GM21737 (cell line): ENCODE data around the gene THAP4.

Experiments used
- ATAC-seq: cut with Tn5 transposase; IDR thresholded peaks from one replicate; pipeline ENCODE4 v1.9.1; 2021; ENCODE audit warnings: mild to moderate bottlenecking, moderate library complexity; ENCODE audit not compliant: unreplicated experiment

The THAP4 gene

DNA sequence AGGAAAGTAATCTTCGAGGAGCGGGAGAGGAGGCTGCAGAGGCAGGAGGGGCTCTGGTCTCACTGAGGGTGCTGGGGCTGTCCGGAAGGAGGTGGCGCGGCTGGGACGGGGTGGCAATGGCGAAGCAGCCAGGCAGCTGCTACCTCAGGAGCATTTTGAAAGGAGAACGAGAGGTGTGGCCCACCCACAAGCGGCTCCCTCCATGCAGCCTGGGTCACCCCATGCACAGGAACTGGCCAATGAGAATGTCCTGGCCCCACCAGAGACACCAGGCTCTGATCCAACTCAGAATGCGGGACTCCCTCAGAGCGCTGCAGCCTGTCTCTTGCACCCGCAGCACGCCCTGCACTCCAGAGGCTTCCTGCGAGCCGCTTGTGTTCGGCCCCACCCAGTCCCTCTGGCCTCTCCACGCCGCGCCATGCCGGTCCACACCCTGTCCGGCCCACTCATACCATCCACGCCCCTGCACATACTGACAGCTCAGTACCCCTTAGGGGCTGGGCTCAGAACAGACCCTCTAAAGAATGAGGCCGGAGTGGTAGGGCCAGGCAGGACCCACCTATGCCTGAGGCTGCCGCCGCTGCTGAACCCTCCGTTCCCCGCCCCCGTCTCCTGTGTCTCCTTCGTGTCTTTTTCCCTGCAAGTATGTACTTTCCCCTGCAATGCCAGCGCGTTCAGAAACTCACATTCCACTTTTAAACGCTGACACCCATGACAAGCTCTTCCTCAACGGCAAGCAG is 84.8 kb downstream of the THAP4 start:
- no peak for ATAC-seq

DNA sequence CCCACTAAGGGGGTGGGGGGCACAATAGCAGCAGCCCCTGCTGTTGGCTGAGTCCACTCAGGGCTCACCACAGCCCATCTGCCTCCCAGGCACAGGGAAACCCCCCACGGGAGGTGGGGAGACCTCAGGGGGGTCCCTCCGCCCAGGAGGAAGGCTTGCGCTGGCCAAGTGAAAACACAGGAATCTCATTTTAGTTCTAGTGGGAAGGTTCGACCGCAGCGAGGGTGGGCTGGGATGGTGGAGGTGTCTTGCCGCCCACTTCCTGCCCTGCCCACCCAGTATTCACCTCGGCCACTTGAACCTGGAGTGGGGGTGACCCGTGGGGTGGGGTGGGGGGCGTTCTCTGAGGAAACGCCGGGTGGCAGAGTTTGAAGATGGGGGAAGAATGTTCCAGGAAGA is 85.4 kb downstream of the THAP4 start:
- ATAC-seq, result no peak

DNA sequence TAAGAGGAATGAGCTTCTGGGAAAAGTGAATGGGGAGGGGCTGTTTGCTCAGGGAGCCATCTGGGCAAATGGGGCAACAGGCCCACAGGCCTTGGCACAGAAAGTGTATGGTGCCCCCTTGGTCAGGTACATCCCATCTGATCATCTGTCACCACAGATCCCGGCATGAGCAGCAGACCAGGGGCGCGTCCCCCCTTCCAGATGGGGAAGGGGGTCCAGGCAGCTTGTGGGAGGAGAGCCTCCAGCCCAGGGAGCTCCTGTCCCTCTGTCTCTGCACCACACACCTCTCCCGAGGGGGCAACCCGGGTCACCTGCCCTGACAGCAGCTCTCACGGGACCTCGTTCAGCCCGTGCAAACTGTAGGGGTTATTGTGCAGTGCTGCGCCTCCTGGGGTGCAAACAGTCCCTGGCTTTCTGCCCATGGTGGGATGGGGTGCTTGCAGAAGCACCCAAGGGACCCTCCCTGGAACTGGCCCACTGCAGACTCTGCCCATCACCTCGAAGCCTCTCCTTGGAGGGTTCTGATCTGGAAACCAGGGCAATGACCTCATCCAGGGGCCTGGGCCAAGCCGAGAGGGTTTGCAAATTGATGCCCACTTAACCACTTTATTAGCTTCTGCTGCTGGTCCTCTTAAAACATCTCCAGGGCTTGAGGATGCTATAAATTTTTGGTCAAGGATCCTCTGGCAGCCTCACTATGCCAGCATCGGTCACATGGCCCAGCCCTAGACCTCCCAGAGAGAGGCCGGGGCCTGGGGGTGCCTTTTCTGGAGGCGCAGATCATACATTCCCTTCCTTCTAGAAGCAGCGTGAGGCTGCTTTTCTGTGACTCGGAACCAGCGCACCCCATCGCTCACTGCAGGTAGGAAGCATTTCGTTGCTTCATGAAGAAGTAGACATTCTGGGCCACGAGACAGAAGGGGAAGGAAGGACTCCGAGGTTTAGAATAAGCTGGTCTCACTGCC is 86.1 kb downstream of the THAP4 start:
- ATAC-seq, result no peak

DNA sequence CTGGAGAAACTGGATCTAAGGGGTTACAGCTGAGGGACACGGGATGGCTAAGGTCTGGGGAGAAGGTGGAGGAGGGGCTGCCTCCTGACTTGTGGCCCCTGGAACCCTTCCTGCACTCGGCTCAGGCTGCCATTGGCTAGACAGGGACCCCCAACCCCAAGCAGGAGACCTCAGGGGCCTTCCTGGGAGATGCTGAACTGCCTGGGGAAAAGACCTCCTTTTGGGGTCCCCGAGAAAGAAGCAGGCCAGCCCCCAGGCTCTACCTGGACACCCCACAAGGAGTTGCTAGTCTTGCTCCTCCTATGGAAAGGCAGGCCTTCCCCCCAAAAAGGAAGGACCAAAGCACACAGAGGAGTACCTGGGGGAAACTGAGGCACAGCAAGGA is 88.5 kb downstream of the THAP4 start:
- ATAC-seq, result no peak

DNA sequence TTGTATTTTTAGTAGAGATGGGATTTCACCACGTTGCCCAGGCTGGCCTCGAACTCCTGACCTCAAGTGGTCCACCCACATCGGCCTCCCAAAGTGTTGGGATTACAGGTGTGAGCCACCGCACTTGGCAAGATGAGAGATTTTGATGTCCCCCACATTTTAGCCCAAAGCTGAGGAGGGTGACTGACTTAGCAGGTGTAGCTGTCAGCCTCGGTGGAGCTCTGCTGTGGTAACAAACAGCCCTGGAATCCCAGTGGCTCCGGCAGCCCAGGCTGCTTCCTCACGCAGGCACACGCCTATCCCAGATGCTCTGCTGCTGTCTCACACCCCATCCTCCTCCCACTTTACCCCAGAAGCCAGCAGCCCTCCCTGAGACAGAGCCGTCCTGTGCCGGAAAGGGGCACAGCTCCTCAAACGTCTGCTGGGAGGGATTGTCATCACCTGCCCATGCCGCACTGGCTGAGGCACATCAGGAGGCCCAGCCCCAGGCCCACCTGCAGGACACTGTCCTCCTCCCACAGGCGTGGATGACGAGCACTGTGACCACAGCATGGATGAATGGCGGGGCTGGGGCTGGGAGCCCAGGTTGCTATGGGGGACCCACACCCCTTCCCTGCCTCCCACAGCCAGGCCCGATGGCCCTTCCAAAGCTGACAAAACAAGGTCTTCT is 89.0 kb downstream of the THAP4 start:
- ATAC-seq, result no peak

DNA sequence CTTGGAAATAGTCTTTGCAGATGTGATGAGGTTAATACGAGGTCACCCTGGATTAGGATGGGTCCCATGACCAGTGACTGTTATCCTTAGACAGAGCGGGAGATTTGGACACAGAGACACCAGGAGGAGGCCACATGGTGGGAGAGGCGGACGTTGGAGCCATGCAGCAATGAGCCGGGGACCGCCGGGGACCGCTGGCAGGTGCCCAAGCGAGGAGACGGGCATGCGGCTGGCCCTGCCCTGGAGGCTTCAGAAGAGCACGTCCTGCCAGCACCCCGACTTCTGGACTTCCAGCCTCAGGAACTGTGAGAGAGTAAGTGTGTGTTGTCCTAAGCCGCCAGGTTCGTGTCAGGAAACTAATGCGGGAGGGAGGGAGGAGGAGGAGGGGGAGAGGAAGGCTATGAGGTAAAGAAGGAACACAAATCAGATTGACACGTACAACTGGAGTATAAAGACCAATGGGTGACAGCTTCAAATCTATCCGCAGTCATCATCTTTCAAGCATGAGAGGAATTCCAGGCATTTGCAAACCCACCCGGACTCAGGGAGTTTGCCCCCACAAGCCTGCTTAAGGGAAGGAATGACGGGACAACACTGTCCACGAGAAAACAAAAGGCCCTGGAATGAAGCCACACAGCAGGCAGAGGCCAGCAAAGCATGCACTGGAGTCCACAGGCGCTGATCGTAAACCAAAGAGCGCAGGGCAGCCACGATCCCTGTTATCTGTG is 90.0 kb downstream of the THAP4 start:
- ATAC-seq, result no peak

DNA sequence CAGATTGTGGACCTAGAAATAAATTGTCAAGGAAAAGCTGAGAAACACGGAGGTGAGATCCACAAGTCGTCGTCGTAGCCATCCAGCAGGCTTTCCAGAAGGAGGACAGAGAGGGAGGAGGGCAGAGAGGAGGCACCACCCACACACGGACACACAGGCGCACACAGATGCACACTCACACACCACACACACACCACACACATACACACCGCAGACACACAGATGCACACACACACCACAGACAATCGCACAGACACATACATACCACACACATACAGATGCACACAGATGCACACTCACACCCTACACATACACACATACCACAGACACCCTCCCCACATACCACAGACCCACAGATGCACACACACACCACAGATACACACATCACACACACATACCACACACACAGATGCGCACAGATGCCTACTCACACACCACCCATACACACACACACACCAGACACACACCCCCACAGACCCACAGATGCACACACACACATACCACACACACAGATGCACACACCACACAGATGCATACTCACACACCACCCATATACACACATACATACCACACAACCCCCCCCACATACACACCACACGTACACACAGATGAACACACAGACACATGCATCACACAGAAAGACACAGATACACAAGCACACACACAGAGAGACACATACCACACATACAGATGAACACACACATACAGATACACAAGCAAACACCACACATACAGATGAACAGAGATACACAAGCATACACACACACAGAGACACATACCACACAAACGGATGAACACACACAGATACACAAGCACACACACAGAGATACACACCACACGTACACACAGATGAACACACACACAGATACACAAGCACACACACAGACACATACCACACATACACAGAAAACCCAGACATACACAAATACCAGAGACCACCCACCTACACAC is 91.2 kb downstream of the THAP4 start:
- no peak for ATAC-seq

DNA sequence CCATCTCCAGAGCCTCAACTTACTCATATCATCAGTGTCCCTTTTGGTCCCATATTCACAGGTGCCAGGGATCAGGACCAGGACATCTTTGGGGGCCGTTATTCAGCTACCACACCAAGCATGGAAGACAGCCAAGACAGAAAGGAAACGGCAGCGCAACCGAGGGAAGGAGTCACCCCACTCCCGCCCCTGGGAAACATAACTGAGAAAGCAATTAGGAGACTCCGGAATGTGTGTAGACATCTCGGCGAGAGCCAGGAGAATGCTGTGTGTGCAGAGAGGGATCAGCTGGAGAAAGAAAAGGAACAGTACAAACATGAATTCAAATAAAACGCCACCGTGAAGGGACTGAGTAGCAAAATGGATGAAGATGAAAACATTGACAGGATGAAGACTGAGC is 91.9 kb downstream of the THAP4 start:
- no peak for ATAC-seq

DNA sequence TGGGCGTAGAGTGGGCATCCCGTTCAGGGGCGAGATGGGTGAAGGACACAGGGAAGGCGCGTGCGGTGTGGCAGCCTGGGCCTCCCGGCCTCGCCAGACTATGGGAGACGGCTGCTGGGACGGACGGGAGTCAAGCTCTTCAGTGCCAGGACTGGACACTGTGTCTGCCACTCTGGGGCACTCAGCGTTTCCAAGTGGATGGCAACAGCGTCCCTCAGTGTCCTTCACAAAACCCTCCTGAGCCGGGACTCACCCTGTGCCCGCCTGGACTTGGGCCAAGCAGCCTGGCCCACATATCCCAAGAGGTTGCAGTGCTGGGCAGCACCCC is 94.7 kb downstream of the THAP4 start:
- no peak for ATAC-seq

DNA sequence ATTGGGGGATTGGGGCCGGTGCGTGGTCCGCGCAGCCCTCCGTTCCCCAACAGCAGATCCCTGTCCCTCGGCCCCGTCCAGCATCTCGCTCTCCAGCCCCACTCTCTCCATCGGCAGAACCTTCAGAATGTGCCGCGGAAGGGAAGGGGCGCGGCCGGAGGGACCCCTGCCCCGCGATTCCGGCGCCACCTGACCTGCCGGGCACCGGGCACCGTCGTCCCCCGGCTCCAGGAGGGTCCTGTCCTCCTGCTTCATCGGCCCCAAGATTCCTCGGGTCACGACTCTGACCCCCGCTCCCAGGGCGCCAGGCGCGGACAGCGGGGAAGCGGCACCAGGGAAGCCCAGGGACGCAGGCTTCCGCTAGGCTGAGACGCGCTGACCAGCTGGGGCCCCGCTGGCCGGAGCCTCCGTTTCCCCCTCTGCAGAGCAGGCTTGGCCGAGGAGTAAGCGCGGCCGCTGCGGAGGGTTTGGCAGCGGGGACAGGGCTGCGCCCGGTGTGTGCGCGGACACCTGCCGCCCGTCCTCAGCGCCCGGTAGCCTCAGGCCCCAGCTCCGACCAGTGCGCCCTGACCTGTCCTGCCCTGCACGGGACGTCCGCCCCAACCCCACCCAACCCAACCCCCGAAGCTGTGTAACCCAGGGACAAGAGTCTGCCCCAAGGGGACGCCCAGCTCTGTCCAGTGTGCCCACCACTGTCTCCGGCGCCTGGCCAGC is 95.2 kb downstream of the THAP4 start:
- ATAC-seq, result no peak

DNA sequence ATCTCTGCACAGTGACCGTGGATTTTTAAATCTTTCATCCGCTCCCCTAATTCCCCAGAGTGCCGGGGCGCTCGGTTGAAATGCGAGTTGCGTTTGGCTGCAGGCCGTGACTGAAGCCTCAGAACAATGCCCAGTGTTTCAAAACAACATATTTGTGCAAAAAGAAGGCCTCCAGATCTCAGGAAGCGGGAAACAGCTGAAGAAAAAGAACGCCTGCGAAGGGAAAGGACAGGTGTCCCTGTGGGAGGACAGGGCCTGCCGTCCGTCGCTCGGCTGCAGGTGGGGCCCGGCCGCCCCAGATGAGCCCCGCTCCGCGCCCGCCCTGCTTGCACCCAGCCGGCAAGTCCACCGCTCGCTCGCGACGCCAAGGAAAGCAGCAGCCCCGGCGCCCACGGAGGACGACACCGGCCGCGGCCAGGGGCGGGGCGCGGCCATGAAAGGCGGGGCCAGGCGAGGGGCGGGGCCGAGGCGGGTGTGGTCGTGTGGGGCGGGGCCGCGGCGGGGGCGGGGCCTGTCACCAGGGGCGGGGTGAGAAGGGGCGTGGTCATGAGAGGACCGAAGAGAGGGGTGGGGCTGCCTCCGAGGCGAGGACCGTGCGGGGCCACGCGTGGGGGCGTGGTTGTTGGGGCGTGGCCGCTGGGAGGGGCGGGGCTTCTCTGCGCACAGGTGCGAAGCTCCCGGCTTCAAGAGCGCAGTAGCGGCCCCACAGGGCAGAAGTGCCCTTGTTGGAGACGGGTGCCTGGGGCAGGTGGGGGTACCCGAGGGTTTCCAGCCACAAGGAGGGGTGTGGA is 96.0 kb downstream of the THAP4 start:
- no peak for ATAC-seq

DNA sequence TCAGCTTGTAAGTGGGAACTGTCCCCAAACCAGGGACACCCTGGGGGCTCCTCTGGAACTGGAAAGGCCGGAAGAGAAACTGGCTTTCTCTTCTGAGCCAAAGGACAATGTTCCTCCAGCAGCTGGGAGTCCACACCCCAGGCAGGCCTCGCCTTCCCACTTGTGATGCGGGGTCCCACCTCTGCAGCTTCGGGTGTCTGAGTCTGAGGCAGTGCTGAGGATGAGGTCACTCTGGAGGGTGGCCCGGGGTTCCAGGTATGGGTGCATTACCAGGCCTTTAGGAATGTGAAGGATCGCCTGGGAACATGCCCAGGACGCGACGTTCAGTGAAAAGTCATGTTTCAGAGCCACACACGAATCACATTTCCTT is 96.6 kb downstream of the THAP4 start:
- ATAC-seq, result no peak

DNA sequence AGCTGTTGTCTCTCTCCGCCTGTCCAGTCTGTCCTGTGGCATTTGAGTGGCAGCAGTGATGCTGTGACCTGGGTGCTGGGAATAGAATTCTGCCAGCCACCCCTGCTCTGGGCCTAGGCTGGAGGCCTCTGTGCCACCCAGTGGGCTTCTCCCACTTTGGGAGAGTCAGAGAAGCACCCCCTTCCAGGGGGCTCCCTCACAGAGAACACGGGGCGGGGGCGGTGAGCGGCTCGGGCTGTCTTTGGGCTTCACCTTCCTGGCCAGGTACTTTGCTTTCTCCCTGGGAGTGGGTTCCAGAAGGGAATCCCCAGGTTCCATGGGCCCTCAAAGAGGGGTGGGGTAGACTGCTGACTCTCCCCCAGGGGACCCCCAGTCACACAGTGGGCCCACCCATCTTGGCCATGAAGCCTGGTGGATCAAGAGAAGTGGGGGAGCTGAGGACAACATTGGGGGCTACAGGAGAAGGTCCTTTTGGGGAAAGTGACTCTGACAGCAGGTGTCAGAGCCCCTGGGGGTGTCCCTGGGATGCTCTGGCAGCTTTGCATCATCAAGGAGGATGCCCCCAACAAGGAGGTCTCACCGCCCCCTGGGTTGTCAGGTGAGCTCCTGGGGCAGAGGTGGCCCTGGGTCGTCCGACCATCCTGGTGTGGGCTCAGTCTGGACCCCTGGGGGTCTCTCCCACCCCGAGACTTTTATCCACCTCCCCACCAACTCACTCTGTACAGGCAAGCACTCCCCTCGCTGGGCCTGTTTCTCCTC is 97.2 kb downstream of the THAP4 start:
- no peak for ATAC-seq

DNA sequence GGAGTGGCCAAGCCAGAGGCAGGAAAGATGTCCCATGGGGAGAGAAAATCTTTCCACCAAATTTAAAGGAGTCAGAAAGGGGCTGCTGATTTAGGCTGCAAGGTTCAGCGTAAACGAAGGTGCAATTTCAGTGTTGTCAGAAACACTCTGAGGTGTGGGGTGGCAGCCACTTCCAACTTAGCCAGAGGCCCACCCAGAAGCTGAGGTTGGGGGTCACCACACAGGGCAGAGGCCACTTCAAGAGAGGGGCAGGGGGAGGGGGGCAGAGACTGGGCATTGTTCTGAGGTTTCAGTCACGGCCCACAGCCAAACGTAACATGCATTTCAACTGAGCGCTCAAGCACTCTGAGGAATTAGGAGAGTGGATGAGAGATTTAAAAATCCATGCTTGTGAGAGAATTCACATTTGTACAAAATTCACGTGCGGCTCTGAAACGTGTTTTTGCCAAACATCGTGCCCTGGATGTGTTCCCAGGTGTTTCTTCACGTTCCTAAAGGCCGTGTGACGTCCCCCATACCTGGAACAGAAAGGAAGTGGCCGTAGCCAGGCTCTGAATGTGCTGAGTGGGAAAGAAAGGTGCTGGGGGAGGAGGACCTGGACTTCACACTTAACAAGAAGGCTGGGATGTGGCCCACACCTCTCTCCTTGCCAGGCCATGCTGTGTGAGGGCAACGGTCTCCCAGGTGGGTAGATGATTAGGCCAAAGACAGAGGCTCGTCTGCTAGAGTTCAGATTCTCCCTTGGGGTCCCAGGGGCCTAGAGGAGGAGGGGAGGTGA is 97.9 kb downstream of the THAP4 start:
- no peak for ATAC-seq

DNA sequence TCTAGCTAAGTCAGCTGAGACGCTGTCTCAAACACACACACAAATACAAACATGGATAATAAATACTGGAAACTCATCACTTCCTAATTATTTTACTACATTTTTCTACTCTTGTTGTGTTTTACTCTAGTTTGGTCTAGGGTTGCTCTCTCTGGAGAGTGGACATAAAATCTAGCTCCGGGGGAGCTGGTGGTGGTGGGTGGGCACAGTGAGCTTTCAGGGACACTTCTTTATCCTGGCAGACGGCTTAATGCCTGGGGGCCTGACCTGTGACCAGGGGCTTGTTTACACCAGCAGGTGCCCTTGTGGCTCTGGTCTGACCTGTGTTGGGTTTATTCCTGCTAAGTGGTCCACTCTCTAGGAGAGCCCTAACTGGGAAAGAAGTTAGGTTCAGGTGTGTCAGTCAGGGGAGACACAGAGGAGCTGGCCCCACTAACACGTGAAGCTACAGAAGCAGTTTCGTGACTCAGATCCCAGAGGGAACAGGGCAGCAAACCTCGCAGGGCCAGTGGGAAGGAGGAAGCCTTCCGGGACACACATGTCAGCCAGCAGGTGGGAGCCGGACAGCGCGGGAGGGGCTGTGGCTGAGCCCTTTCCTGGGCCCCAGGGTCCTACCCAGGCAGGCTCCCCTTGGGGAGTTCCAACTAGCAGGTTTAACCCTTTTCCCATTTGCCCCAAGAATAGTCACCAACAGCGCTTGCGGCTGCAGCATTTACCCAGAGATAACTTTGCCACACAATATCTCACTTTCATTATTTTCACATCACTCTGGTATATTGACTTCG is 100.9 kb downstream of the THAP4 start:
- ATAC-seq, result no peak

DNA sequence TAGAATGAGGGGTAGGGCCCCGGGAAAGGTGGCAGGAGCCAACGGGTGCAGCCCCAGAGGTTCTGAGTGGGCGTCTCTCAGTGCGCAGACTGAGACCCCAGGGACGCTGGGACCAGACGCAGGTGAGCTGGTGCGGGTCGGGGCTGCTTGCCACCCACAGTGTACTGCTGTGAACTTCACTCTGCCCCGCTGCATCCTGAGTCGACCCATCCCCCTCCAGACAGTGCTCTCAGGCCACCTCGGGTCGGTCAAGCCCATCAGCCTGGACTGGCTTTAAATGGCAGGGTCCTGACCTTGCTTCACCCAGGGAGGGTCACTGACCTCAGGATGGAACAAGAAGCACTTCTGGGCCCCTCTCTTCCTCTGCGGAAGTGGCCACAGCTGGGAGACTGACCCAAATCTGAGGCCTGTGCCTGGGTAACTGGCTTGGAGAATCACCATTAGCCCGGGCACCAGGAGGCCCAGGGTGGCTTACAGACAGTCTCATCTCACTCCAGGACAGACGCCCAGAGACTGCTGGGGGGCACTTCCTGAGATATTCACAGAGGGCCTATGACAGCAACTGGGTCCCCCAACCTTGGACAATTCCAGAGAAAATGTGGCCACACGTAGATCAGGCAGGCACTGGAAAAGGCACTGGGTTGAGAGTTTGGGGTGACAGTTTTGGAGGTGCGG is 102.1 kb downstream of the THAP4 start:
- ATAC-seq, result no peak
